H1 (cell line): Measurements from ENCODE around the gene AICDA. TPM values are rescaled to one million over a fixed set of nuclear protein-coding genes. Genes with fewer than 3 reads are reported as not detected.
A peak's percentile ranks its signal among the peaks of the same experiment; 100 is the strongest.
"Not testable (repeated sequence)": the region's sequence is repeated elsewhere in the genome, so short reads cannot be mapped to it uniquely, and the experiment has no call there.

Experiments
- CTCF ChIA-PET: fragments of 300-600 bp; sonication (Branson Sonifier 250); formaldehyde crosslinking; loops from one replicate; lab custom pipeline; 2021; ENCODE audit not compliant: partially characterized antibody; lab: Charles Lee
- POLR2A ChIA-PET: fragments of 300-600 bp; sonication (Branson Sonifier 250); formaldehyde crosslinking; loops from one replicate; lab custom pipeline; 2021; ENCODE audit warnings: inconsistent platforms; ENCODE audit not compliant: partially characterized antibody; lab: Charles Lee
- DNase-seq, 2 experiments: peaks; one replicate each; pipeline versions ENCODE4 v3.0.0 to v3.0.0-alpha.2; 2010 to 2022; ENCODE audit warnings: low spot score in 2 of 2, low read depth in 1 of 2, mixed read lengths in 1 of 2
- FAIRE-seq: peaks from 2 replicates; lab custom pipeline; 2011; peaks lifted over from hg19 to GRCh38; lab: Jason Lieb, UNC
- H2AFZ ChIP-seq: 2 replicates; pipeline ENCODE4 v1.8.1; 2012; ENCODE audit warnings: low read length, inconsistent platforms
- H2AK5ac ChIP-seq: 2 replicates; pipeline ENCODE4 v1.6.1; 2013; ENCODE audit warnings: low read depth, low read length
- H2BK120ac ChIP-seq: replicated peaks from 2 replicates; pipeline ENCODE3; 2013; ENCODE audit warnings: low read depth, low read length, inconsistent platforms
- H2BK12ac ChIP-seq: 2 replicates; pipeline ENCODE4 v1.6.1; 2013; ENCODE audit warnings: low read depth, low read length
- H2BK15ac ChIP-seq: 2 replicates; pipeline ENCODE4 v1.6.1; 2013; ENCODE audit warnings: low read length
- H2BK20ac ChIP-seq: 2 replicates; pipeline ENCODE4 v1.6.1; 2013; ENCODE audit warnings: low read length
- H2BK5ac ChIP-seq: 2 replicates; pipeline ENCODE4 v1.6.1; 2013; ENCODE audit warnings: low read depth, low read length
- H3K14ac ChIP-seq: 2 replicates; pipeline ENCODE4 v1.6.1; 2013; ENCODE audit warnings: inconsistent platforms; ENCODE audit not compliant: insufficient read length
- H3K18ac ChIP-seq: 2 replicates; pipeline ENCODE4 v1.6.1; 2013; ENCODE audit warnings: low read length; ENCODE audit errors: extremely low read depth
- H3K23ac ChIP-seq: 2 replicates; pipeline ENCODE4 v1.6.1; 2013; ENCODE audit warnings: inconsistent platforms; ENCODE audit not compliant: insufficient read length
- H3K23me2 ChIP-seq: 2 replicates; pipeline ENCODE4 v1.6.1; 2013; ENCODE audit warnings: low read depth, low read length
- H3K27ac ChIP-seq: 2 replicates; pipeline ENCODE4 v1.6.1; 2011; ENCODE audit warnings: low read depth, low read length, inconsistent platforms
- H3K27me3 ChIP-seq, 4 experiments: replicated peaks in 1 of 4; 1 replicate in 1 of 4; 2 replicates in 3 of 4; pipeline versions ENCODE4 v1.6.1 to v1.8.1; 2011 to 2013; ENCODE audit warnings: low read length in 3 of 4, mild to moderate bottlenecking in 3 of 4, inconsistent platforms in 2 of 4, mixed read lengths in 2 of 4, moderate library complexity in 1 of 4; ENCODE audit not compliant: control insufficient read depth in 3 of 4, insufficient read depth in 3 of 4; ENCODE audit errors: extremely low read depth in 1 of 4
- H3K36me3 ChIP-seq, 4 experiments: 2 replicates each; pipeline versions ENCODE4 v1.6.1 to v1.8.1; 2011 to 2013; ENCODE audit warnings: mild to moderate bottlenecking in 4 of 4, low read length in 3 of 4, moderate library complexity in 2 of 4, control low read depth in 1 of 4, inconsistent platforms in 1 of 4; ENCODE audit not compliant: insufficient read depth in 4 of 4, control insufficient read depth in 2 of 4
- H3K4ac ChIP-seq: replicated peaks from 2 replicates; pipeline ENCODE3; 2013; ENCODE audit warnings: low read length, low read depth, mixed read lengths, inconsistent platforms; ENCODE audit not compliant: insufficient read length
- H3K4me1 ChIP-seq, 4 experiments: replicated peaks in 1 of 4; 1 replicate in 1 of 4; 2 replicates in 3 of 4; pipeline versions ENCODE4 v1.6.1 to v1.8.1; 2011 to 2013; ENCODE audit warnings: low read length in 3 of 4, inconsistent platforms in 2 of 4, mixed read lengths in 1 of 4; ENCODE audit not compliant: insufficient read depth in 4 of 4, control insufficient read depth in 3 of 4
- H3K4me2 ChIP-seq, 2 experiments: 2 replicates each; pipeline versions ENCODE4 v1.6.1 to v1.8.1; 2011 to 2013; ENCODE audit warnings: low read depth in 2 of 2, low read length in 2 of 2, control low read depth in 1 of 2, inconsistent platforms in 1 of 2, mild to moderate bottlenecking in 1 of 2; ENCODE audit not compliant: insufficient read depth in 1 of 2
- H3K4me3 ChIP-seq, 4 experiments: fragments of 200-600, 300-600 bp in 1 of 4; sonication (generic), shearing (Covaris generic), sonication (Bioruptor Twin) in 1 of 4; 2 replicates each; pipeline versions ENCODE4 v1.5.1 to v1.8.1; 2011 to 2016; ENCODE audit warnings: low read length in 4 of 4, low read depth in 3 of 4, control low read depth in 2 of 4, inconsistent platforms in 2 of 4, mild to moderate bottlenecking in 2 of 4, mixed read lengths in 1 of 4, moderate library complexity in 1 of 4; ENCODE audit not compliant: insufficient read depth in 2 of 4; ENCODE audit errors: extremely low read depth in 1 of 4
- H3K56ac ChIP-seq: replicated peaks from 2 replicates; pipeline ENCODE3; 2013; ENCODE audit warnings: low read depth, mild to moderate bottlenecking, mixed read lengths, low read length, inconsistent platforms; ENCODE audit not compliant: insufficient read length
- H3K79me1 ChIP-seq: 2 replicates; pipeline ENCODE4 v1.6.1; 2013; ENCODE audit warnings: low read depth, low read length, control low read depth
- H3K79me2 ChIP-seq, 2 experiments: 2 replicates each; pipeline versions ENCODE4 v1.6.1 to v1.8.1; 2012 to 2013; ENCODE audit warnings: low read length in 2 of 2, mild to moderate bottlenecking in 2 of 2, inconsistent platforms in 1 of 2; ENCODE audit not compliant: insufficient read depth in 2 of 2, control insufficient read depth in 1 of 2
- H3K9ac ChIP-seq, 4 experiments: replicated peaks in 1 of 4; 1 replicate in 1 of 4; 2 replicates in 3 of 4; pipeline versions ENCODE4 v1.6.1 to v1.8.1; 2011 to 2013; ENCODE audit warnings: low read depth in 3 of 4, low read length in 3 of 4, control low read depth in 2 of 4, mild to moderate bottlenecking in 2 of 4, moderate library complexity in 2 of 4, inconsistent platforms in 1 of 4; ENCODE audit errors: extremely low read depth in 1 of 4
- H3K9me3 ChIP-seq, 2 experiments: 2 replicates each; pipeline versions ENCODE4 v1.6.1 to v1.8.1; 2012 to 2013; ENCODE audit warnings: mild to moderate bottlenecking in 2 of 2, moderate library complexity in 2 of 2, control low read depth in 1 of 2, inconsistent platforms in 1 of 2, low read depth in 1 of 2, low read length in 1 of 2, mixed read lengths in 1 of 2; ENCODE audit not compliant: insufficient read depth in 2 of 2
- H4K20me1 ChIP-seq, 2 experiments: replicated peaks in 1 of 2; 2 replicates each; pipeline versions ENCODE3 to v1.8.1; 2011 to 2013; ENCODE audit warnings: inconsistent platforms in 2 of 2, low read length in 2 of 2, mild to moderate bottlenecking in 1 of 2; ENCODE audit not compliant: insufficient read depth in 2 of 2, control insufficient read depth in 1 of 2
- H4K5ac ChIP-seq: 2 replicates; pipeline ENCODE4 v1.6.1; 2013; ENCODE audit warnings: low read length, low read depth, mixed read lengths, inconsistent platforms; ENCODE audit not compliant: insufficient read length
- H4K8ac ChIP-seq: 2 replicates; pipeline ENCODE4 v1.8.0; 2013; ENCODE audit warnings: mild to moderate bottlenecking, moderate library complexity, low read length, inconsistent platforms; ENCODE audit not compliant: insufficient read depth; ENCODE audit errors: extremely low read depth
- H4K91ac ChIP-seq: replicated peaks from 2 replicates; pipeline ENCODE3; 2013; ENCODE audit warnings: low read length, mixed read lengths, inconsistent platforms; ENCODE audit not compliant: insufficient read length
- WGBS, 2 experiments: shearing (Covaris generic) in 1 of 2; methylation state at CpG; one replicate each; pipeline versions ENCODE4 v1.1.6 to v1.1.7; 2013 to 2015; ENCODE audit warnings: low lambda C conversion rate in 2 of 2, mixed read lengths in 2 of 2, inconsistent platforms in 1 of 2, low coverage in 1 of 2, missing lambda C conversion rate in 1 of 2; ENCODE audit not compliant: insufficient replicate concordance in 2 of 2, insufficient coverage in 1 of 2, insufficient read length in 1 of 2; ENCODE audit errors: extremely low coverage in 1 of 2, missing lambda C conversion rate in 1 of 2; 5-methylcytosine and 5-hydroxymethylcytosine counted together
- polyA plus RNA-seq, 7 experiments: library from polyadenylated mRNA; depleted of rRNA in 3 of 7; stranded (reverse) in 5 of 7; unstranded in 2 of 7; fragments of >200 nt in 5 of 7; fragments of 200-250 nt in 2 of 7; gene quantifications; 1 replicate in 5 of 7; 2 replicates in 1 of 7; 4 replicates in 1 of 7; pipeline versions ENCODE4 v1.2.1 to v1.2.3, GENCODE V29; 2011 to 2013; ENCODE audit warnings: missing spikeins in 2 of 7, mixed read lengths in 2 of 7
- total RNA-seq: library from RNA; stranded (reverse); fragmentation: NEBNext Ultra II Directional; extraction: Animal tissue kit (Norgen Biotek cat#: 25700); gene quantifications from 2 replicates; pipeline ENCODE4 v1.2.1, GENCODE V29; 2021

The AICDA gene
- total and polyA plus RNA-seq, 2 of the 8 experiments (the other 6 are each of a cell fraction or from before 2014, with no cell fraction given) = not detected

GRCh38 chr12:8636007-8636346, 23.3 kb upstream of the AICDA start:
- not testable (repeated sequence) for H3K9me3 ChIP-seq, H3K23me2 ChIP-seq, H2BK12ac ChIP-seq, DNase-seq, H3K4me3 ChIP-seq, H4K91ac ChIP-seq, H3K79me1 ChIP-seq, H2AFZ ChIP-seq, H3K23ac ChIP-seq, H2BK120ac ChIP-seq, H3K36me3 ChIP-seq, H3K14ac ChIP-seq, H3K56ac ChIP-seq, H3K27ac ChIP-seq, H3K79me2 ChIP-seq, H4K8ac ChIP-seq, H3K9ac ChIP-seq, H2BK15ac ChIP-seq, FAIRE-seq, H3K18ac ChIP-seq, H4K5ac ChIP-seq, H2BK20ac ChIP-seq, H2AK5ac ChIP-seq, H3K27me3 ChIP-seq, H2BK5ac ChIP-seq, H4K20me1 ChIP-seq, H3K4ac ChIP-seq
- H3K4me2 ChIP-seq = peak overlapping the region in 1 of 2 experiments; percentile 47; a peak in 2 of 4 replicates
- WGBS, 2 experiments = 40% methylated on average over 6 of the region's 8 CpGs; no CpG with 5 or more reads in 1 of the 2 experiments
- peaks cover 2 to 18% (median 9%) of the 10 kb centered on the region in 4 experiments; a peak in 4 of 7 replicates for H3K4me1 ChIP-seq
- ChIA-PET POLR2A (interaction anchor here (1.2 kb wide), 1 partner anchor 160 kb away, joined by 3 read pairs; no protein-coding TSS in a partner anchor), CTCF (interaction anchor here (0.8 to 1.2 kb wide), 2 partner anchors 12 to 18 kb away, joined by 3 read pairs; no protein-coding TSS in a partner anchor)
